GM12872 (cell line): Measurements from ENCODE around the gene GCN1.

Source experiments
- CTCF ChIP-seq: IDR thresholded peaks from 3 replicates; pipeline ENCODE4 v1.5.1; 2011; ENCODE audit warnings: low read depth, mild to moderate bottlenecking, low read length, moderate library complexity; ENCODE audit not compliant: insufficient read depth

GCN1 gene

GRCh38 chr12:120110550-120111501, 83.7 kb downstream of the GCN1 start:
- TF ChIP-seq CTCF = 0 out of 3 replicates have a peak, but pooled peaks have one; percentile 15

GRCh38 chr12:120109570-120110267, 84.8 kb downstream of the GCN1 start:
- TF ChIP-seq CTCF = no peak

GRCh38 chr12:120106151-120106550, 88.4 kb downstream of the GCN1 start:
- TF ChIP-seq CTCF = no peak

- no peak for TF ChIP-seq CTCF
Observed at GRCh38 chr12:120103371-120103770, 91.1 kb downstream of the GCN1 start.

- no peak for TF ChIP-seq CTCF
Observed at GRCh38 chr12:120103044-120103338, 91.5 kb downstream of the GCN1 start.

GRCh38 chr12:120102189-120103043, 92.1 kb downstream of the GCN1 start:
- no peak for TF ChIP-seq CTCF

GRCh38 chr12:120101617-120102016, 92.9 kb downstream of the GCN1 start:
- no peak for TF ChIP-seq CTCF
